ENCODE data around the gene CDC42BPB.
"Not testable (repeated sequence)": the region's sequence is repeated elsewhere in the genome, so short reads cannot be mapped to it uniquely, and the experiment has no call there.

CDC42BPB gene

GRCh38 chr14:103073367-103073875, 16.1 kb upstream of the CDC42BPB start:
- no peak for DNase-seq

GRCh38 chr14:103072595-103073366, 15.4 kb upstream of the CDC42BPB start:
- no peak for DNase-seq

GRCh38 chr14:103071544-103072251, 14.3 kb upstream of the CDC42BPB start:
- DNase-seq: no peak

GRCh38 chr14:103070971-103071542, 13.7 kb upstream of the CDC42BPB start:
- DNase-seq: no peak

GRCh38 chr14:103070263-103070885, 13.0 kb upstream of the CDC42BPB start:
- no peak for DNase-seq

- DNase-seq: no peak
These were observed 11.2 kb upstream of the CDC42BPB start for GRCh38 chr14:103068351-103069073.

GRCh38 chr14:103067231-103067954, 10.0 kb upstream of the CDC42BPB start:
- no peak for DNase-seq

- DNase-seq: no peak
These were observed 9.1 kb upstream of the CDC42BPB start for GRCh38 chr14:103066399-103066798.

- no peak for DNase-seq
These were observed 8.5 kb upstream of the CDC42BPB start for GRCh38 chr14:103065861-103066260.

- no peak for DNase-seq
These were observed 7.6 kb upstream of the CDC42BPB start for GRCh38 chr14:103064978-103065377.

GRCh38 chr14:103064436-103064835, 7.1 kb upstream of the CDC42BPB start:
- DNase-seq: no peak

GRCh38 chr14:103061482-103061976, 4.2 kb upstream of the CDC42BPB start:
- DNase-seq: no peak

- no peak for DNase-seq
These were observed 2.2 kb upstream of the CDC42BPB start for GRCh38 chr14:103059556-103059955.

- DNase-seq: no peak
These were observed 1.1 kb upstream of the CDC42BPB start for GRCh38 chr14:103058164-103059055.

GRCh38 chr14:103057028-103057371, 349 bp downstream of the CDC42BPB start:
- no peak for DNase-seq

- no peak for DNase-seq
These were observed 874 bp downstream of the CDC42BPB start for GRCh38 chr14:103056322-103057027.

GRCh38 chr14:103055695-103056094, 1.7 kb downstream of the CDC42BPB start:
- DNase-seq: no peak

GRCh38 chr14:103052407-103052806, 4.9 kb downstream of the CDC42BPB start:
- no peak for DNase-seq

GRCh38 chr14:103050935-103051334, 6.4 kb downstream of the CDC42BPB start:
- no peak for DNase-seq

- not testable (repeated sequence) for DNase-seq
These were observed 9.9 kb downstream of the CDC42BPB start for GRCh38 chr14:103047453-103047852.

All from CD4-positive, alpha-beta T cell treated with Interleukin-21 for 1 hour (primary cell).